Stimulated activated CD8-positive, alpha-beta memory T cell treated with anti-CD3 and anti-CD28 coated beads, Interleukin-12 subunit alpha, Interleukin-12 subunit beta, amount 100 ng/mL, for 4 hours (primary cell): ENCODE data around the gene SMARCA1.

ENCODE experiments used
- DNase-seq: peaks from one replicate; pipeline ENCODE4 v3.0.0-alpha.2; 2020; ENCODE audit warnings: low read depth

Gene SMARCA1

GRCh38 chrX:129452523-129452922 lies 70.8 kb downstream of the SMARCA1 start:
- no peak for DNase-seq

DNA sequence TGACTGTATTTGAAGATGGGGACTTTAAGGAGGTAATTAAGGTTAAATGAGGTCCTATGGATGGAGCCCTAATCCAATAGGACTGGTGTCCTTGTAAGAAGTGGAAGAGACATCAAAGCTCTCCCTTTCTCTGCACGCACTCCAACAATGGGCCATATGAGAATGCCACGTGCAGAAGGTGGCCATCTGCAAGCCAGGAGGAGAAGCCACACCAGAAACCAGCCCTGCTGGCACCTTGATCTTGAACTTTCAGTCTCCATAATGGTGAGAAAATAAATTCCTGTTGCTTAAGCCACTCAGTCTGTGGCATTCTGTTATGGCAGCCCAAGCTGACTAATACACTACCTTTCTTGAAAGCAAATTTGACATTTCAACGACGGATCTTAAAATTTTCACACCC lies 73.2 kb downstream of the SMARCA1 start:
- no peak for DNase-seq

DNA sequence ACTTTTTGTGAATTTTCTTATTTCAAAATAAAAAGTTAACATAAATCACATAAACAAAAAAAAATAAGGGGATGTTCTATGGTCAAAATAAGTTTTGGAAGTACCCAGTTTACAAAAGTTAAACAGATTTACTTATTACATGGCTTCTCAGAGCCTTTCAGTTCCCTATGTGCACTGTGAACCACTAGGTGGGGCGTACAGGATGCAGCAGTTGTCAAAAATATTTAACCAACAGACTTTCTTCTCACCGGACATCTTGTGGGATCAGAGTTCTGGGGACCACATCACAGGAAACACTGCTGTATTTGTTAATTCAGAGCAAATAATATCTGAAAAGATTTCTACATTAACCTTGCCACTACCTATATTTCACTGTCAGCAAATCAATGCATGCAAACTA lies 74.1 kb downstream of the SMARCA1 start:
- no peak for DNase-seq

- DNase-seq: no peak
These were observed 77.9 kb downstream of the SMARCA1 start for GRCh38 chrX:129445436-129445835.

GRCh38 chrX:129433945-129434344 lies 89.3 kb downstream of the SMARCA1 start:
- DNase-seq: no peak

GRCh38 chrX:129433461-129433860 lies 89.8 kb downstream of the SMARCA1 start:
- no peak for DNase-seq

DNA sequence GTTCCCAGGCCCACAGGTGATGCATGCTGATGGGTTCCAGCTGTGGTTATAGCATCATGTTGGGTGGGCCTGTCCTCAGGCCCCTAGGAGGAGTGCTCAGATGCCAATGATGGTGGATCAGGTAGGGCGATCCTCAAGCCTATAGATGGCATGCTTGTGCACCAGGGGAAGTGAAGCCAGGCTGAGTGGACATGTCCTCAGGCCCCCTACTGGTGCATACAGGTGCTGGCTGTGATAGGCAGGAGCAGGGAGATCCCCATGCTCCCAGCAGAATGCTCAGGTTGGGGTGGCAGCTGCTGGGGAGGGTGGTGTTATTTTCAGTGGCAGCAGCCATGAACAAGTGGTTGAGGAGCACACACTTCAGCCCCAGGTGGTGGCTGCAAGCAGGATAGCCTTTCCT lies 96.0 kb downstream of the SMARCA1 start:
- no peak for DNase-seq

- no peak for DNase-seq
These were observed 100.1 kb downstream of the SMARCA1 start for GRCh38 chrX:129423191-129423590.

- no peak for DNase-seq
These were observed 118.7 kb downstream of the SMARCA1 start for GRCh38 chrX:129404670-129405008.

DNA sequence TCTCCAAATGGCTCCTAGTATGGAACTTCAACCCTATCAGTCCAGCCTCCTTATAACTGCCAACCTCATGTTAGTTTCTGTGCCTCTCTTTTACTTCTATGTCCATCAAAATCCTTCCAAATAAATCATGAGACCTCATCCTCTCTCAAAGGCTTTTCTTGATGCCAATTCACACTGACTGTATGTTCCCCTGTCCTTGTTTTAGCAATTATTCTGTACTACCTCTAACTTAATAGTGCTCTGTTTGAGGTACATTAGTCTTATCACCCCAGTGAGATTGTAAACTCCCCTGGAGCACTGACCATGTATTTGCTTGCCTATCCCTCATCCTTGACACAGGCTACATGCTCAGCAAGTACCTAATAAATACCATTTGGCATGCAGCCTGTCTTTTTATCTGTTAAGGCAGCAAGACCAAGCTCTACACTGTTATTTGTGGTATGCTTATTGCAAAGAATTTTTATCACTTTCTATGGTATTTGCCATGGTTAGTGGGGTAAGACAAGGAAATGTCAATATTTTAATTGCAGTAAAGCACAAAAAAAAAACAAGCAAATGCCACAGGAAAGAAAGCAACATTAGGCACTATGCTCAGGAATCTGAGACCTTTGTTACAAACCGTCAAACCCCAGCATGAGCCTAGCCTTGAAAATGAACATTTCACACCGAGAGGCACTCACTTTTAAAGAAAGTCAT lies 119.2 kb downstream of the SMARCA1 start:
- no peak for DNase-seq
